Peyer's patch (tissue), 4 donors: ENCODE results near the gene NANOS3. TPM values are rescaled to one million over a fixed set of nuclear protein-coding genes. Genes with fewer than 3 reads are reported as not detected.
A peak's percentile ranks its signal among the peaks of the same experiment; 100 is the strongest.

Experiments used
- DNase-seq, 3 donors: peaks; one replicate each; pipeline ENCODE4 v3.0.0-alpha.2; 2017 to 2019
- H3K27ac ChIP-seq, 4 donors: fragments of 200-600 bp; sonication (generic); one replicate each; pipeline ENCODE4 v1.5.1; 2016 to 2019
- H3K27me3 ChIP-seq, 2 donors: fragments of 200-600 bp; sonication (generic); one replicate each; pipeline ENCODE4 v1.5.1; 2019
- H3K36me3 ChIP-seq, 3 donors: fragments of 200-600 bp; sonication (generic); one replicate each; pipeline ENCODE4 v1.5.1; 2016 to 2019
- H3K4me1 ChIP-seq, 4 donors: fragments of 200-600 bp; sonication (generic); one replicate each; pipeline ENCODE4 v1.5.1; 2016 to 2019
- H3K4me3 ChIP-seq, 4 donors: fragments of 200-600 bp; sonication (generic); 1 replicate in 3 of 4; 2 replicates in 1 of 4; pipeline ENCODE4 v1.5.1; 2016 to 2019; ENCODE audit warnings: mild to moderate bottlenecking in 1 of 4
- H3K9me3 ChIP-seq, 4 donors: fragments of 200-600 bp; sonication (generic); one replicate each; pipeline ENCODE4 v1.5.1; 2016 to 2019; ENCODE audit warnings: mild to moderate bottlenecking in 1 of 4
- POLR2A ChIP-seq, 2 donors: fragments of 450-650 bp; IDR thresholded peaks; one replicate each; pipeline ENCODE4 v1.5.1; 2017; ENCODE audit warnings: antibody characterized with exemption in 2 of 2, mild to moderate bottlenecking in 2 of 2, moderate library complexity in 2 of 2
- total RNA-seq, 4 donors: library from RNA; depleted of rRNA; stranded (reverse); fragments of >200 nt; gene quantifications; one replicate each; pipeline ENCODE4 v1.1.0, GENCODE V29; 2016
- TF ChIP-seq, protein P1 (sequence below), 6 experiments: fragments of 450-650 bp in 4 of 6; fragments of 200-600 bp in 2 of 6; sonication (generic) in 1 of 6; IDR thresholded peaks; one replicate each; pipeline ENCODE4 v1.5.1; 2017 to 2019; ENCODE audit warnings: antibody characterized with exemption in 6 of 6, mild to moderate bottlenecking in 3 of 6, moderate library complexity in 1 of 6

Gene NANOS3
- total RNA-seq, 4 donors from 2014 or later: not detected

DNA sequence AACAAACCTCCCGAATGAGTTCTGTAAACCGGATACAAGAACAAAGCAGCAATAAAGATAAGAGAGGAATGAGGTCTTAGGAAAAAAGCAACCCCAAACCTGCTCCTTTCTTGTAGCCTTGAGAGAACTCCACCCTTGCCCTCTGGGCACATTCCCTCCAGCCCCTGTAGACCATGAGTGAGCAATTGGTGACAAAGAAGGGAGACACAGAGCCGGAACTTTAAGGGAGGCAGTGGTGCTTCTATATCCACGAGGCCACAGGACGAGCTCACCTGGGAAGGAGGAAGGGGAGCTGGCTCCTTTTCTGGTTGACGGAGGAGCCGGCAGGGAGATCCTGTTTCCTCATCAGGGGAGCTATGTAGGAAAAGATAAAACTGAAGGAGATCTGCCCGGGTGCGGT, 15.9 kb downstream of the NANOS3 start:
- Histone ChIP-seq H3K27me3 (no peaks in the 10 kb centered on the region), H3K27ac (peak overlapping the region in 1 of 4 donors; percentile 43), H3K4me1 (peaks cover 0 to 2% (median 0%) of the 10 kb centered on the region in 4 donors), H3K36me3 (no peaks in the 10 kb centered on the region), H3K9me3 (no peaks in the 10 kb centered on the region), H3K4me3 (no peak overlapping the region)
- TF ChIP-seq POLR2A (IDR thresholded peaks at IDR 0.05): no peak
- TF ChIP-seq, protein P1, sequence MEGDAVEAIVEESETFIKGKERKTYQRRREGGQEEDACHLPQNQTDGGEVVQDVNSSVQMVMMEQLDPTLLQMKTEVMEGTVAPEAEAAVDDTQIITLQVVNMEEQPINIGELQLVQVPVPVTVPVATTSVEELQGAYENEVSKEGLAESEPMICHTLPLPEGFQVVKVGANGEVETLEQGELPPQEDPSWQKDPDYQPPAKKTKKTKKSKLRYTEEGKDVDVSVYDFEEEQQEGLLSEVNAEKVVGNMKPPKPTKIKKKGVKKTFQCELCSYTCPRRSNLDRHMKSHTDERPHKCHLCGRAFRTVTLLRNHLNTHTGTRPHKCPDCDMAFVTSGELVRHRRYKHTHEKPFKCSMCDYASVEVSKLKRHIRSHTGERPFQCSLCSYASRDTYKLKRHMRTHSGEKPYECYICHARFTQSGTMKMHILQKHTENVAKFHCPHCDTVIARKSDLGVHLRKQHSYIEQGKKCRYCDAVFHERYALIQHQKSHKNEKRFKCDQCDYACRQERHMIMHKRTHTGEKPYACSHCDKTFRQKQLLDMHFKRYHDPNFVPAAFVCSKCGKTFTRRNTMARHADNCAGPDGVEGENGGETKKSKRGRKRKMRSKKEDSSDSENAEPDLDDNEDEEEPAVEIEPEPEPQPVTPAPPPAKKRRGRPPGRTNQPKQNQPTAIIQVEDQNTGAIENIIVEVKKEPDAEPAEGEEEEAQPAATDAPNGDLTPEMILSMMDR (IDR thresholded peaks at IDR 0.05): no peak
- no peak for DNase-seq

DNA sequence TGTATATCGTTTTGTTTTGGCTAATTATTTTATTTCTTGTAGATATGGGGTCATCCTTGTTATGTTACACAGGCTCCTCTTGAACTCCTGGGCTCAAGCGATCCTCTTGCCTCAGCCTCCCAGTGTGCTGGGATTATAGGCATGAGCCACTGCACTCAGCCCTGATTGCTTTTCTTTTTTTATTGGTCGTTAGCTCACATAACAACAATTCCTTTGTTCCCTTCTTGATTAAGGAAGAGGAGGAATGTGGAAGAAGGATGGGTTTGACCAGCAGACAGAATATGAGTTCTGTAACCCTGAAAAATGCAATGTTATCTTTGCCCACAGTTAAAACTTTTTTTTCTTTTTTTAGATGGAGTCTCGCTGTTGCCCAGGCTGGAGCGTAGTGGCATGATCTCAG, 17.6 kb downstream of the NANOS3 start:
- DNase-seq: no peak
- Histone ChIP-seq H3K4me1 (peaks cover 0 to 3% (median 0%) of the 10 kb centered on the region in 4 donors), H3K27me3 (no peaks in the 10 kb centered on the region), H3K4me3 (no peak overlapping the region), H3K36me3 (no peaks in the 10 kb centered on the region), H3K9me3 (no peaks in the 10 kb centered on the region), H3K27ac (no peak overlapping the region)
- no peak for TF ChIP-seq POLR2A (IDR thresholded peaks at IDR 0.05)
- TF ChIP-seq, protein P1 (IDR thresholded peaks at IDR 0.05): no peak

DNA sequence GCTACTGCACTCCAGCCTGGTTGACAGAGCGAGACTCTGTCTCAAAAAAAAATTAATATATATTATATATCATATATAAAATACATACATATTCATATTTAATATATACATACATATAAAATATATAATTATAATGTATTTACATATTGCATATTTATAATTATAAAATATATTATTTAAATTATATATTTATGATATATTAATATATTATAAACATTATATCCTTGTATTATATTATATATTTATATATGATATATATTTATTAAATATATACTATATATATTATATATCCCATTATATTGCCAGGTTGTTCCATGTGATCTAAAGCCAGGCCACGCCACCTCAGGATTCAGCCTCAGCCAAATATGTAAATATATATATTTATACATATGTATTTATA, 19.3 kb downstream of the NANOS3 start:
- no peaks in the 10 kb centered on the region for H3K9me3 ChIP-seq

DNA sequence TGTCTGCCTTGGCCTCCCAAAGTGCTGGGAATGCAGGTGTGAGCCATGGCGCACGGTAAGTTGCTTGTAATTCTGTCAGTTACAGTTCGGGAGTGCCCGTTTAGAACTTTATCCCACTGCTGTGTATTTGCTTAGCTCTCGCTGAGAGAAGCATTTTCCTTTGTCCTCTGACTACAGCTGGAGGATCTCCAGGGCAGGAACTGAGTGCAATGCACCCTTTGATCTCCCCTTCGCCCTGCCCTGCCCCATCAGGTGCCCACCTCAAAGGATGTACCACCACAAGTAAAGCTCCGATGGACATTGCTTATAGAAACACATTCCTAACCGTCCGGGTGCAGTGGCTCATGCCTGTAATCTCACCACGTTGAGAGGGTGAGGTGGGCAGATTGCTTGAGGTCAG, 22.5 kb downstream of the NANOS3 start:
- Histone ChIP-seq H3K4me1 (peaks cover 0 to 3% (median 0%) of the 10 kb centered on the region in 4 donors), H3K27ac (peak overlapping the region in 2 of 4 donors; percentile 28 to 58)

More for the DNA sequence above, 19.3 kb downstream of the NANOS3 start:
- Histone ChIP-seq H3K27me3 (no peaks in the 10 kb centered on the region), H3K36me3 (no peaks in the 10 kb centered on the region), H3K27ac (no peak overlapping the region), H3K4me3 (no peak overlapping the region), H3K4me1 (peaks cover 0 to 3% (median 0%) of the 10 kb centered on the region in 4 donors)
- no peak for DNase-seq
- TF ChIP-seq, protein P1 (IDR thresholded peaks at IDR 0.05): no peak
- TF ChIP-seq POLR2A (IDR thresholded peaks at IDR 0.05): no peak

DNA sequence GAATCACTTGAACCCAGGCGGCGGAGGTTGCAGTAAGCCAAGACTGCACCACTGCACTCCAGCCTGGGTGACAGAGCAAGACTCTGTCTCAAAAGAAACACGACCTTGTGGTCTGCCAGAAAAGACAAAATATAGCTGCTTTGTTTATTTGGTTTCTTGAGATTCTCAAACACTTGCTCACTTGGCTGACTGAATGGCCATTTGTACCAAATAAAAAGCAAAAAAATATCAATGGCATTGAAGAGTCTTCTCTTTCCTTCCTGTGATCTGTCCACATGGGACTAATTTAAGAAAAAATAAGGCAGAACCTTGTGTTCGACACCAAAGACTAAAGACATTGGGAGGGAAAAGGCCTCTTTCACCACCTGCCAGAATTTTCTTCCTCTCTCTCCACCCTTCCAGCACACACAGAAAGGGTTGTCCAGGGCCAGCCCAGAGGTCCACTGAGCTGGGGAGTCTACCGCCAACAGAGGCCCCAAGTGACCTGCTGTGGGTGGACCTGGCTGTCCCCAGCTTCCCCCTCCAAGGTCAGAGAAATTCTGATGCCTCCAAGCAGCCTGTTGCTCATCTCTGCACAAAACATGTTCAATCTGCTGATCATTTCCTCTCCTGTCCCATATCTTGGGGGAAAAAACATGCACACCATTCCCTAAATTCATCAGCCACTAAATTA, 23.1 kb downstream of the NANOS3 start:
- H3K27ac ChIP-seq: peak overlapping the region in 1 of 4 donors; percentile 58
- TF ChIP-seq POLR2A (IDR thresholded peaks at IDR 0.05): no peak
- TF ChIP-seq, protein P1 (IDR thresholded peaks at IDR 0.05): no peak
- no peaks in the 10 kb centered on the region for H3K27me3 ChIP-seq
- H3K4me1 ChIP-seq: peaks cover 0 to 3% (median 0%) of the 10 kb centered on the region in 4 donors
- H3K4me3 ChIP-seq: no peak overlapping the region
- no peaks in the 10 kb centered on the region for H3K36me3 ChIP-seq
- H3K9me3 ChIP-seq: no peaks in the 10 kb centered on the region
- DNase-seq: no peak

More for the DNA sequence above, 22.5 kb downstream of the NANOS3 start:
- Histone ChIP-seq H3K36me3 (no peaks in the 10 kb centered on the region), H3K9me3 (no peaks in the 10 kb centered on the region), H3K4me3 (no peak overlapping the region), H3K27me3 (no peaks in the 10 kb centered on the region)
- TF ChIP-seq POLR2A (IDR thresholded peaks at IDR 0.05): no peak
- TF ChIP-seq, protein P1 (IDR thresholded peaks at IDR 0.05): no peak
- no peak for DNase-seq
